Heart right ventricle (tissue), 16 donors: ENCODE results near the gene CLSTN2. TPM values are rescaled to one million over a fixed set of nuclear protein-coding genes. Genes with fewer than 3 reads are reported as not detected.

Source experiments
- ATAC-seq, 8 donors: fragments of 200-7000 bp; cut with Tn5 transposase; one replicate each; pipeline ENCODE4 v1.9.1; 2020; ENCODE audit warnings: mild to moderate bottlenecking in 8 of 8, moderate library complexity in 8 of 8, moderate number of reproducible peaks in 1 of 8
- DNase-seq, 2 donors: peaks; one replicate each; pipeline ENCODE4 v3.0.0-alpha.2; 2020
- H3K27ac ChIP-seq, 10 donors: fragments of 200-600 bp; sonication (generic) in 2 of 10; one replicate each; pipeline versions ENCODE4 v1.5.0 to v1.8.0; 2020 to 2022; ENCODE audit warnings: mild to moderate bottlenecking in 3 of 10
- H3K27me3 ChIP-seq, 7 donors: fragments of 200-600 bp; one replicate each; pipeline ENCODE4 v1.8.0; 2021 to 2022; ENCODE audit warnings: mild to moderate bottlenecking in 2 of 7
- H3K36me3 ChIP-seq, 9 donors: fragments of 200-600 bp; sonication (generic) in 1 of 9; one replicate each; pipeline versions ENCODE4 v1.5.0 to v1.8.0; 2020 to 2022; ENCODE audit warnings: mild to moderate bottlenecking in 2 of 9
- H3K4me1 ChIP-seq, 9 donors: fragments of 200-600 bp; sonication (generic) in 1 of 9; one replicate each; pipeline versions ENCODE4 v1.5.0 to v1.8.0; 2020 to 2022; ENCODE audit warnings: mild to moderate bottlenecking in 4 of 9
- H3K4me3 ChIP-seq, 10 donors: fragments of 200-600 bp; sonication (generic) in 2 of 10; one replicate each; pipeline versions ENCODE4 v1.5.0 to v1.8.0; 2020 to 2022; ENCODE audit warnings: mild to moderate bottlenecking in 7 of 10, moderate library complexity in 2 of 10
- H3K9me3 ChIP-seq, 11 donors: fragments of 200-600 bp in 10 of 11; sonication (generic) in 2 of 11; one replicate each; pipeline versions ENCODE4 v1.5.0 to v1.8.0; 2013 to 2022; ENCODE audit warnings: mild to moderate bottlenecking in 2 of 11, control low read depth in 1 of 11, moderate library complexity in 1 of 11
- WGBS, 2 donors: extraction: QIAGEN DNeasy Blood & Tissue Kit; methylation state at CpG; one replicate each; pipeline ENCODE4 v1.1.7; 2013; ENCODE audit warnings: inconsistent platforms in 1 of 2; 5-methylcytosine and 5-hydroxymethylcytosine counted together
- intact Hi-C, 10 donors: fragments of 100-400 bp; cut with DNase I; formaldehyde crosslinking; loops; one replicate each; pipeline versions ENCODE4 v1.11.1 to v1.14.2; 2022
- polyA plus RNA-seq, 2 donors: library from polyadenylated mRNA; stranded (reverse); fragments of 200-250 nt; gene quantifications; one replicate each; pipeline ENCODE4 v1.2.3, GENCODE V29; 2013
- total RNA-seq, 10 donors: library from RNA; stranded (reverse); fragmentation: NEBNext Ultra II Directional in 3 of 10; extraction: Animal tissue kit (Norgen Biotek cat#: 25700) in 3 of 10; gene quantifications; one replicate each; pipeline versions ENCODE4 v1.2.1 to v1.2.4, GENCODE V29; 2021 to 2023
- TF ChIP-seq, protein P1 (sequence below), 9 donors: fragments of 200-600 bp; sonication (generic) in 2 of 9; IDR thresholded peaks; one replicate each; pipeline versions ENCODE4 v1.5.0 to v1.8.0; 2021 to 2022; ENCODE audit warnings: antibody characterized with exemption in 9 of 9, mild to moderate bottlenecking in 5 of 9, moderate library complexity in 1 of 9
- donor health status: Arrhythmogenic right ventricular cardiomyopathy.
- donor health status: ischemic (EF 13 %, LVEDD 7.1; RV severe dilation, severe dysfunction).
- donor health status: healthy with polysubstance abuse.
- donor health status: DM: no; HTN: yes; CAD: no.
- donor health status: DM: no; HTN: no; CAD: no.
- donor health status: ischemic (EF 25% LVEDD 6.9; RV normal size, moderate dysfunction).
- donor health status: ischemic (EF 25% LVEDD 5.7; RV mildly dilated, moderate dysfunction).
- donor health status: healthy.
- donor health status: DM: yes; HTN: yes; CAD: no.
- donor health status: Ischemic cardiomyopathy.
- donor health status: ischemic (EF 35%, LVEDD 5.7; RV mildly dilated, moderate dysfunction).
- donor health status: nonischemic (EF 11% LVEDD 7.7; RV severe dilation, severe dysfunction).
- donor health status: DM: yes; HTN: yes; CAD: no.
- donor health status: PGD.
- donor health status: ischemic (EF 29% LVEDD 5.4; RV normal size, mild dysfunction).
- donor health status: nonischemic (EF 23%, LVEDD 6.1; RV moderate dilation, normal function).

The CLSTN2 gene
- total and polyA plus RNA-seq, 12 donors, result 0.57 to 10.7 (median 4.4) TPM

DNA sequence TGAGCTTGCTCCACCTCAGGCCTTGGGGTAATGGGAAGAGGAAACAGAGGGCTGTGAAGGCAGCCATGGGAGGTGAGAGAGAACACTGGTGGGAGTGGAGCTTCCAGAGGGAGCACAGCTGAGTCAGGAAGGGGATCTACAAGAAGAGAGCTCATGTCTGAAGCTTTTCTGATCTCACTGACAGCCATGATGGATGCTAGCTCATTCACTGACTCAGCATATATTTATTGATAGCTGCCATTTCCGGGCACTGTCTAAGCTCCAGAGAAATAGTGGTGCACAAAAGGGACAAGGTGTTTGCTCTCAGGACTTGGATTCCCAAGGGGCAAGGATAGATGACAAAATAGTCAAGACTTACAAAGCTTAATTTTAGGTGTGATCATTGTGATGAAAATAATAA, 218.8 kb downstream of the CLSTN2 start:
- Histone ChIP-seq H3K27ac (no peak overlapping the region), H3K36me3 (no peaks in the 10 kb centered on the region), H3K27me3 (peaks cover 0 to 7% (median 0%) of the 10 kb centered on the region in 7 donors), H3K4me3 (no peak overlapping the region), H3K4me1 (peaks cover 0 to 12% (median 0%) of the 10 kb centered on the region in 9 donors), H3K9me3 (peaks cover 0 to 3% (median 0%) of the 10 kb centered on the region in 11 donors)
- TF ChIP-seq, protein P1, sequence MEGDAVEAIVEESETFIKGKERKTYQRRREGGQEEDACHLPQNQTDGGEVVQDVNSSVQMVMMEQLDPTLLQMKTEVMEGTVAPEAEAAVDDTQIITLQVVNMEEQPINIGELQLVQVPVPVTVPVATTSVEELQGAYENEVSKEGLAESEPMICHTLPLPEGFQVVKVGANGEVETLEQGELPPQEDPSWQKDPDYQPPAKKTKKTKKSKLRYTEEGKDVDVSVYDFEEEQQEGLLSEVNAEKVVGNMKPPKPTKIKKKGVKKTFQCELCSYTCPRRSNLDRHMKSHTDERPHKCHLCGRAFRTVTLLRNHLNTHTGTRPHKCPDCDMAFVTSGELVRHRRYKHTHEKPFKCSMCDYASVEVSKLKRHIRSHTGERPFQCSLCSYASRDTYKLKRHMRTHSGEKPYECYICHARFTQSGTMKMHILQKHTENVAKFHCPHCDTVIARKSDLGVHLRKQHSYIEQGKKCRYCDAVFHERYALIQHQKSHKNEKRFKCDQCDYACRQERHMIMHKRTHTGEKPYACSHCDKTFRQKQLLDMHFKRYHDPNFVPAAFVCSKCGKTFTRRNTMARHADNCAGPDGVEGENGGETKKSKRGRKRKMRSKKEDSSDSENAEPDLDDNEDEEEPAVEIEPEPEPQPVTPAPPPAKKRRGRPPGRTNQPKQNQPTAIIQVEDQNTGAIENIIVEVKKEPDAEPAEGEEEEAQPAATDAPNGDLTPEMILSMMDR (IDR thresholded peaks at IDR 0.05), result no peak
- ATAC-seq, result no peak
- WGBS, 2 donors, result 77 to 81% methylated on average over 1 of the region's 1 CpG
- intact Hi-C loops, result no loop called here
- DNase-seq, result no peak

DNA sequence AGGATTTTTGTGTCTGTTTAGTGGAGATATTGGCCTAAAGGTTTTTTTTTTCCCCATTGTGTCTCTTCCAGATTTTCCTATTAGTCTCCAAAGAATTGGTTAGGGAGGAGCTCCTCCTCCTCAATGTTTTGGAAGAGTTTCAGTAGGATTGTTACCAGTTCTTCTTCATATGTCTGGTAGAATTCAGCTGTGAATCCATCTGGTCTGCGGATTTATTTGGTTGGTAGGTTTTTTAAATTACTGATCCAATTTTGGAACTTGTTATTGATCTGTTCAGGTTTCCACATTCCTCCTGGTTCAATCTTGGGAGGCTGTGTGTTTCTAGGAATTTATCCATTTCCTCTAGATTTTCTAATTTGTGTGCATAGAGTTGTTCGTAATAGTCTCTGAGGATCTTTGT, 222.2 kb downstream of the CLSTN2 start:
- DNase-seq (no peak), ATAC-seq (no peak)
- H3K4me3 ChIP-seq, result no peak overlapping the region
- H3K27me3 ChIP-seq, result peaks cover 0 to 7% (median 0%) of the 10 kb centered on the region in 7 donors
- 84 to 90% methylated on average over 2 of the region's 2 CpGs for WGBS, 2 donors
- H3K27ac ChIP-seq, result no peak overlapping the region
- TF ChIP-seq, protein P1 (IDR thresholded peaks at IDR 0.05), result no peak
- peaks cover 0 to 12% (median 0%) of the 10 kb centered on the region in 9 donors for H3K4me1 ChIP-seq
- H3K36me3 ChIP-seq, result no peaks in the 10 kb centered on the region
- H3K9me3 ChIP-seq, result peaks cover 0 to 4% (median 0%) of the 10 kb centered on the region in 11 donors
- intact Hi-C loops, result no loop called here

DNA sequence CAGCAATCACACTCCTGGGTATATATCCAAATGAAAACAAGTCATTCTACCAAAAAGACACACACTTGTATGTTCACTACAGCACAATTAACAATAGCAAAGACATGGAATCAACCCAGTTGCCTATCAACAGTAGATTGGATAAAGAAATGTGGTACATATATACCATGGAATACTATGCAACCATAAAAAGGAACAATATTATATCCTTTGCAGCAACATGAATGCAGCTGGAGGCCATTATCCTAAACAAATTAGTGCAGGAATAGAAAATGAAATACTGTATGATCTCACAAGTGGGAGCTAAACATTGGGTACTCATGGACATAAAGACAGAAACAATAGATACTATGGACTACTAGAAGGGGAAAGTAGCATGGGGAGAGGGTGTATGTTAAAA, 224.7 kb downstream of the CLSTN2 start:
- TF ChIP-seq, protein P1 (IDR thresholded peaks at IDR 0.05), result no peak
- ATAC-seq (no peak), DNase-seq (no peak)
- Histone ChIP-seq H3K4me1 (no peaks in the 10 kb centered on the region), H3K36me3 (no peaks in the 10 kb centered on the region), H3K9me3 (peaks cover 0 to 4% (median 0%) of the 10 kb centered on the region in 11 donors), H3K27me3 (peaks cover 0 to 7% (median 0%) of the 10 kb centered on the region in 7 donors), H3K27ac (no peak overlapping the region), H3K4me3 (no peak overlapping the region)
- intact Hi-C loops, result no loop called here

DNA sequence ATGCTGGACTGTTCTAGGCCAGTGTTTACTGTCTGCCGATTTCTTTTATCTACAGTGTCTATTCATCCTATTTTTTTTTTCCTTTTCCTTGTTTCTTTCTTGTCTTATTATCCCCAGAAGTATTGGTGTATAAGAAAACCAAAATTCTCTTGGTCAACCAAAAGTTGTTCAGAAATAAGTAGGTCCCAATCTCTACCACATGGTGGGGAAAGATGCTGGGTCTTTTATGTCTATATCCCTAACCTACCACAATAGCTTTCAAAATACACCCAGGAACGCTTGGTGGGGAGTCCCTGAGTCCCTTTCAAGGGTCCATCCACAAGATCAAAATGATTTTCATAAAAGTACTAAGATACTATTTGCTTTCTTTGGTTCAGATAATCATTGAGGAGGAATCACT, 225.6 kb downstream of the CLSTN2 start:
- Histone ChIP-seq H3K27ac (no peak overlapping the region), H3K36me3 (no peaks in the 10 kb centered on the region), H3K4me3 (no peak overlapping the region), H3K9me3 (peaks cover 0 to 4% (median 0%) of the 10 kb centered on the region in 11 donors), H3K27me3 (peaks cover 0 to 7% (median 0%) of the 10 kb centered on the region in 7 donors), H3K4me1 (no peaks in the 10 kb centered on the region)
- no peak for DNase-seq
- ATAC-seq, result no peak
- TF ChIP-seq, protein P1 (IDR thresholded peaks at IDR 0.05), result no peak
- 60 to 74% methylated on average over 2 of the region's 2 CpGs for WGBS, 2 donors
- intact Hi-C loops, result no loop called here
